GM21723 (cell line): Measurements from ENCODE around the gene PRR11.
A peak's percentile ranks its signal among the peaks of the same experiment; 100 is the strongest.
"Not testable (repeated sequence)": the region's sequence is repeated elsewhere in the genome, so short reads cannot be mapped to it uniquely, and the experiment has no call there.

Source experiments
- ATAC-seq: cut with Tn5 transposase; IDR thresholded peaks from one replicate; pipeline ENCODE4 v1.9.1; 2021; ENCODE audit warnings: mild to moderate bottlenecking, moderate library complexity; ENCODE audit not compliant: unreplicated experiment

The PRR11 gene

GRCh38 chr17:59151591-59151990 is 4.0 kb upstream of the PRR11 start:
- no peak for ATAC-seq

- no peak for ATAC-seq
These were observed 2.6 kb upstream of the PRR11 start for GRCh38 chr17:59152925-59153324.

- ATAC-seq = no peak
These were observed 1.2 kb upstream of the PRR11 start for GRCh38 chr17:59154292-59154720.

GRCh38 chr17:59154721-59155438 is 666 bp upstream of the PRR11 start, which contains the start of gene SKA2:
Gene SKA2, minus strand, starts transcription at chr17:59155186. Its CDS starts 23 bp downstream, at chr17:59155163.
- peak; percentile 84 for ATAC-seq

- no peak for ATAC-seq
These were observed 4.8 kb downstream of the PRR11 start for GRCh38 chr17:59160157-59161025.

GRCh38 chr17:59161477-59161876 is 5.9 kb downstream of the PRR11 start:
- no peak for ATAC-seq

GRCh38 chr17:59165933-59166342 is 10.4 kb downstream of the PRR11 start:
- no peak for ATAC-seq

GRCh38 chr17:59167571-59168001 is 12.0 kb downstream of the PRR11 start:
- ATAC-seq = no peak

- no peak for ATAC-seq
These were observed 17.0 kb downstream of the PRR11 start for GRCh38 chr17:59172436-59173004.

GRCh38 chr17:59174671-59175070 is 19.1 kb downstream of the PRR11 start:
- ATAC-seq = no peak

GRCh38 chr17:59175076-59175475 is 19.5 kb downstream of the PRR11 start:
- ATAC-seq = no peak

GRCh38 chr17:59178266-59178985 is 22.9 kb downstream of the PRR11 start:
- no peak for ATAC-seq

- not testable (repeated sequence) for ATAC-seq
These were observed 24.1 kb downstream of the PRR11 start for GRCh38 chr17:59179601-59180000.

GRCh38 chr17:59180626-59181025 is 25.1 kb downstream of the PRR11 start:
- no peak for ATAC-seq

- no peak for ATAC-seq
These were observed 25.9 kb downstream of the PRR11 start for GRCh38 chr17:59181481-59181880.

- no peak for ATAC-seq
These were observed 30.5 kb downstream of the PRR11 start for GRCh38 chr17:59185997-59186396.

GRCh38 chr17:59186850-59187249 is 31.3 kb downstream of the PRR11 start:
- no peak for ATAC-seq

GRCh38 chr17:59190806-59191205 is 35.3 kb downstream of the PRR11 start:
- no peak for ATAC-seq

GRCh38 chr17:59193336-59193862 is 37.9 kb downstream of the PRR11 start:
- no peak for ATAC-seq

GRCh38 chr17:59199398-59199797 is 43.9 kb downstream of the PRR11 start:
- no peak for ATAC-seq

GRCh38 chr17:59202320-59202719 is 46.8 kb downstream of the PRR11 start:
- ATAC-seq = no peak
